GM21786 (cell line): ENCODE data around the gene NR4A1.
"Not testable (repeated sequence)": the region's sequence is repeated elsewhere in the genome, so short reads cannot be mapped to it uniquely, and the experiment has no call there.

Source experiments
- ATAC-seq: cut with Tn5 transposase; IDR thresholded peaks from one replicate; pipeline ENCODE4 v1.9.1; 2021; ENCODE audit not compliant: unreplicated experiment

NR4A1 gene

DNA sequence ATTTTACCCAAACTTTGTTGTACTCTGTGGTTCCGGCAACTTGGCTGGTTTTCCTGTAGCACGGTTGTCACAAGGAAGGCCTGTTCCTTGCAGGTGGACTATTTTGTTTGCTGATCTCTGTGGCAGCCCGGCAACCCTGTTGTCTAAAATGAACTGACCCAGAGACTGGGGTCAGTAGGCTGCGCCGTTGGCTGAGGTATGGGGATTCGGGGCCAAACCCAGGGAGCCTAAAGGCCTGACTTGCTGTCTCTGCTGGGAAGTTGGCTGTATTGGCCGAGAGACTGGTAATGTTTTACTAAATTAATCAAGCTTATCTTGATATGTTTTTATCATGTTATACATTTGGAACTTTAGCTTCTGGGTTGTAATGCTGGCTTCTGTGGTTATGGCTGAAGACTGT lies 42.1 kb downstream of the NR4A1 start:
- no peak for ATAC-seq

DNA sequence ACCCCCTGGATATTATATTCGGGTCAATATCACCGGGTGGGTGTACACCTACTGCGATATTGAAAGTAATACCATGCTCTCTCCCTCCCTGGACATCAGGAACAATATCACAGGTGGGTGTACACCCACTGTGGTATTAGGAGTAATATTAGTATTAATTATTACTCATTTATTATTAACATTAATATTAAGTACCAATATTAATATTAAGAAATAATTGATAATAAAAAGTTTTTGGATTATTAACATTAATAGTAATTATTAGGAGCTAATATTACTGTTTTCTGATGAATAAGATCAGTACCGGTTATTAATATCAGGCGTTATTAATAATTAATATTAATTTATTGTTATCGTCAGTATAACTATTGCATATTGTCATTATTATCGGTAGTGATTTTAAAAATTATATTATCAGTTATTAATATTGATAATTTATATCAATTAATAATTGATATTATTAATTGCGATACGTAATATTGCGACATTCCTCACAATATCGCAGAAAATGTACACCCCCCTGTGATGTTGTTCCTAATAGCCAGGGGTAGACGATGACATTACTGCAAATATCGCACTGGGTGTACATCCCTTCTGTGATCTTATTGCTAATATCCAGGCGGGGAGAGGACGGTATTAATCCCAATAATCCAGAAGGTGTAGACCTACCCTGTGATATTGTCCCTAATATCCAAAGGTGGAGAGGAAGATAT lies 45.2 kb downstream of the NR4A1 start:
- no peak for ATAC-seq

DNA sequence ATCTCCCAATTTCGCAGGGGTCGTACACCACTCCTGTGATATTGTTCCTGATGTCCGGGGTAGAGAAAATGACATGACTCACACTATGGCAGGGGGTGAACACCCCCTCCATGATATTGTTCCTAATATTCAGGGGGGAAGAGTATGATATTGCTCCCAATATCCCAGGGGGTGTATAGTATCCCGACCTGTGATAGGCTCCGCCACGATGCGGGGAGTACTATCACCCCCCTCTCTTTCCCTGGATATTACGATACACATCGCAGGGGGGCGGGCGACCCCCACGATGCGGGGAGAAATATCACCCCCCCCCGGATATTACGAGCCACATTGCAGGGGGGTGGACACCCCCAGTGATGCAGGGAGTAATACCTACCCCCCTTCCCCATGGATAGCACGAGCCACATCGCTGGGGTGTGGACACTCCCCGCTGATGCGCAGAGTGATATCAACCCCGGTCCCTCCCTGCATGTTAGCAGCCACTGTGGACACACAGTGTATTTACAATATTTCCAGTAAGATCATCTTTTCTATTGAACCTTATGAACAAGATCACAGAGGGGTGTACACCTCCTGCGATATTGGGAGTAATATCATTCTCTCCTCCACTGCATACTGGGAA lies 45.9 kb downstream of the NR4A1 start:
- ATAC-seq: no peak

DNA sequence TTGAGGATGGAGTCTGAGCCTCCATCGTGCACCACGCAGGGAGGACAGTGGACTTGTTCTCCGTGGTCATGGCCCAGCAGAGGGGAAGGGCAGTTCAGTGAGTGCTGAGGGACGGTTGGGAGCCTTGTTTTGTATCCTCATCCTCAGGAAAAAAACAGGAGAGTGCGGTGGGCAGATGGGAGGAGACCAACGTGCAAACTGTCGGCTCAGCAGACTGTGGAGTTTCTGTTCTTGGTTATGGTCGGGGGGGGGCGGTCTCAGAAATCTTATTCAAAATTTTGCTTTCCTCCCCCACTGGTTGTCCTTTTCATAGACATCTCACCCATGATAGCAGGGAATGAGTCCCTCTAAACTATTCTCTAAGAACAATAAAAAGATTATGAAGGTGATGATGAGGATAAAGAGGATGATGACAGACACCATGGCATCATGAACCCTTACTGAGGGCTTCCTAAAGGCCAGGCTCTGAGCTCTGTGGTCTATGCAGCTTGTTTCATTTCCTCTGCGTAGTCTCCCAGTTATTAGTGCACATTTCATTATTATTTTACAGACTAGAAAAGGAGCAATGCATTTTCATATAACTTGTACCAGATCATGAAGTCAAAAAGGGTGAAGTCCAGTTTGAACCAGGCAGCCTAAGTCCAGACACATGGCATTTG lies 53.3 kb downstream of the NR4A1 start:
- ATAC-seq: not testable (repeated sequence)
